MCF 10A (cell line): ENCODE data around the gene KDM4B. TPM values are rescaled to one million over a fixed set of nuclear protein-coding genes. Genes with fewer than 3 reads are reported as not detected.

ENCODE experiments used
- BruUV-seq: library from RNA; stranded (reverse); fragments of 400-500 nt; replicated peaks from 2 replicates; lab custom pipeline; 2021; lab: Mats Ljungman, UMichigan
- CTCF ChIA-PET: fragments of 300-600 bp; sonication (Branson Sonifier 250); formaldehyde crosslinking; extraction: SDS; loops from one replicate; lab custom pipeline; 2021; ENCODE audit warnings: antibody characterized with exemption, inconsistent platforms; lab: Yijun Ruan, JAX
- POLR2A ChIA-PET: fragments of 300-600, 350-650 bp; sonication (Branson Sonifier 250); formaldehyde crosslinking; extraction: SDS; loops from one replicate; lab custom pipeline; 2020; ENCODE audit warnings: antibody characterized with exemption, inconsistent platforms; lab: Yijun Ruan, JAX
- DNase-seq: peaks from one replicate; pipeline ENCODE4 v3.0.0-alpha.2; 2018; ENCODE audit not compliant: unreplicated experiment
- H3K27ac Mint-ChIP-seq: one replicate; pipeline ENCODE4 v1.8.0; 2022; ENCODE audit warnings: mild to moderate bottlenecking, low read depth, mixed read lengths; ENCODE audit not compliant: unreplicated experiment
- H3K27me3 Mint-ChIP-seq: one replicate; pipeline ENCODE4 v1.8.0; 2022; ENCODE audit warnings: mixed read lengths; ENCODE audit not compliant: insufficient read depth, unreplicated experiment
- H3K36me3 Mint-ChIP-seq: one replicate; pipeline ENCODE4 v1.8.0; 2022; ENCODE audit warnings: mild to moderate bottlenecking, moderate library complexity, mixed read lengths; ENCODE audit not compliant: insufficient read depth, unreplicated experiment
- H3K4me1 Mint-ChIP-seq: one replicate; pipeline ENCODE4 v1.8.0; 2022; ENCODE audit warnings: mixed read lengths; ENCODE audit not compliant: insufficient read depth, unreplicated experiment
- H3K4me3 Mint-ChIP-seq: one replicate; pipeline ENCODE4 v1.8.0; 2022; ENCODE audit warnings: mild to moderate bottlenecking, moderate library complexity, mixed read lengths; ENCODE audit not compliant: unreplicated experiment
- H3K9me3 Mint-ChIP-seq: one replicate; pipeline ENCODE4 v1.8.0; 2022; ENCODE audit warnings: mixed read lengths; ENCODE audit not compliant: unreplicated experiment
- CTCF ChIP-seq: fragments of 200-600 bp; IDR thresholded peaks from one replicate; pipeline ENCODE4 v1.8.0; 2022; ENCODE audit warnings: antibody characterized with exemption, mild to moderate bottlenecking; ENCODE audit not compliant: unreplicated experiment
- intact Hi-C: fragments of 100-400 bp; cut with micrococcal nuclease; formaldehyde crosslinking; loops from 2 replicates; pipeline ENCODE4 v1.14.1; 2022
- total RNA-seq: library from RNA; stranded (reverse); gene quantifications from 2 replicates; pipeline ENCODE4 v1.2.3, GENCODE V29; 2022

KDM4B gene
- total RNA-seq, 1 experiment from 2014 or later: 34.4 TPM

GRCh38 chr19:5115351-5115750 is 146.4 kb downstream of the KDM4B start:
- BruUV-seq: no TSS peak
- CTCF ChIA-PET: interaction anchor here (0.6 kb wide), 2 partner anchors 306 to 395 kb away, joined by 3 read pairs; no protein-coding TSS in a partner anchor
- intact Hi-C loops: no loop called here
- POLR2A ChIA-PET: no interaction called here
- H3K27ac Mint-ChIP-seq: no peak overlapping the region
- no peak for DNase-seq
- H3K4me1 Mint-ChIP-seq: no peaks in the 10 kb centered on the region
- no peak overlapping the region for H3K4me3 Mint-ChIP-seq
- H3K9me3 Mint-ChIP-seq: no peaks in the 10 kb centered on the region
- peaks cover 23% of the 10 kb centered on the region for H3K36me3 Mint-ChIP-seq
- no peak for TF ChIP-seq CTCF
- H3K27me3 Mint-ChIP-seq: no peaks in the 10 kb centered on the region

- peak; percentile 8 for DNase-seq
These were observed 146.9 kb downstream of the KDM4B start for GRCh38 chr19:5115771-5116202.

GRCh38 chr19:5116292-5116691 is 147.4 kb downstream of the KDM4B start:
- intact Hi-C loops: no loop called here
- no peaks in the 10 kb centered on the region for H3K4me1 Mint-ChIP-seq
- H3K36me3 Mint-ChIP-seq: peaks cover 22% of the 10 kb centered on the region
- H3K27ac Mint-ChIP-seq: no peak overlapping the region
- ChIA-PET POLR2A (no interaction called here), CTCF (no interaction called here)
- H3K27me3 Mint-ChIP-seq: no peaks in the 10 kb centered on the region
- no peak for DNase-seq
- no peak for TF ChIP-seq CTCF
- no peak overlapping the region for H3K4me3 Mint-ChIP-seq
- H3K9me3 Mint-ChIP-seq: no peaks in the 10 kb centered on the region
- no TSS peak for BruUV-seq

More at GRCh38 chr19:5115771-5116202, 146.9 kb downstream of the KDM4B start:
- Mint-ChIP-seq H3K27me3 (no peaks in the 10 kb centered on the region), H3K4me3 (no peak overlapping the region), H3K36me3 (peaks cover 23% of the 10 kb centered on the region), H3K27ac (no peak overlapping the region), H3K4me1 (no peaks in the 10 kb centered on the region), H3K9me3 (no peaks in the 10 kb centered on the region)
- intact Hi-C loops: no loop called here
- ChIA-PET POLR2A (no interaction called here), CTCF (interaction anchor here (0.6 kb wide), 1 partner anchor 395 kb away, joined by 3 read pairs; no protein-coding TSS in a partner anchor)
- TF ChIP-seq CTCF: no peak
- no TSS peak for BruUV-seq

GRCh38 chr19:5117421-5117820 is 148.5 kb downstream of the KDM4B start:
- no peaks in the 10 kb centered on the region for H3K27me3 Mint-ChIP-seq
- POLR2A ChIA-PET: no interaction called here
- no peak for TF ChIP-seq CTCF
- DNase-seq: no peak
- BruUV-seq: no TSS peak
- H3K9me3 Mint-ChIP-seq: no peaks in the 10 kb centered on the region
- H3K36me3 Mint-ChIP-seq: peaks cover 14% of the 10 kb centered on the region
- H3K4me1 Mint-ChIP-seq: no peaks in the 10 kb centered on the region
- no peak overlapping the region for H3K27ac Mint-ChIP-seq
- intact Hi-C loops: no loop called here
- CTCF ChIA-PET: interaction anchor here (1.1 kb wide), 1 partner anchor 69 kb away, joined by 6 read pairs; no protein-coding TSS in a partner anchor
- H3K4me3 Mint-ChIP-seq: no peak overlapping the region
